ENCODE data around the gene ANKRD44.

DNA sequence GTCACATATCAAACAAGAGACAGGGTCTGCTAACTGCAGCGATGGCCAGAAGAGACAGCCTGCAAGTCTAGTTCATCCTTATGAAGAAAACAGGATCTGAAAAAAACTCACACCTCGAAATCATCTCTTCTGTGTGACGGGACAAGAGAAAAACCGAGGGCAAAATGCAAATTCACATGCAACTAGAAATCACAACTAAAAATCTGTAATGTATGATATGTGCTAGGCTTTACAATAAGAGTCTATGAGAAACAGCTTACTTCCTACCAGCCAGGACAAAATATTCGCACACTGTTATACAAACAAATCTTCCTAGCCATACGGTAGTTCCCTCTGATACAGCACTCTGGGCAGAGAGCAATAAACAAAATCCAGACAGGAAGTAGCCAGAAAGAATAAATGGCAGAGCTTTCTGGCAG, 48.8 kb downstream of the ANKRD44 start:
- TF ChIP-seq, protein P1, sequence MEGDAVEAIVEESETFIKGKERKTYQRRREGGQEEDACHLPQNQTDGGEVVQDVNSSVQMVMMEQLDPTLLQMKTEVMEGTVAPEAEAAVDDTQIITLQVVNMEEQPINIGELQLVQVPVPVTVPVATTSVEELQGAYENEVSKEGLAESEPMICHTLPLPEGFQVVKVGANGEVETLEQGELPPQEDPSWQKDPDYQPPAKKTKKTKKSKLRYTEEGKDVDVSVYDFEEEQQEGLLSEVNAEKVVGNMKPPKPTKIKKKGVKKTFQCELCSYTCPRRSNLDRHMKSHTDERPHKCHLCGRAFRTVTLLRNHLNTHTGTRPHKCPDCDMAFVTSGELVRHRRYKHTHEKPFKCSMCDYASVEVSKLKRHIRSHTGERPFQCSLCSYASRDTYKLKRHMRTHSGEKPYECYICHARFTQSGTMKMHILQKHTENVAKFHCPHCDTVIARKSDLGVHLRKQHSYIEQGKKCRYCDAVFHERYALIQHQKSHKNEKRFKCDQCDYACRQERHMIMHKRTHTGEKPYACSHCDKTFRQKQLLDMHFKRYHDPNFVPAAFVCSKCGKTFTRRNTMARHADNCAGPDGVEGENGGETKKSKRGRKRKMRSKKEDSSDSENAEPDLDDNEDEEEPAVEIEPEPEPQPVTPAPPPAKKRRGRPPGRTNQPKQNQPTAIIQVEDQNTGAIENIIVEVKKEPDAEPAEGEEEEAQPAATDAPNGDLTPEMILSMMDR (IDR thresholded peaks at IDR 0.05; ENCODE audit: low read length), result no peak
- TF ChIP-seq EZH2 (IDR thresholded peaks at IDR 0.05; ENCODE audit: borderline replicate concordance, low read length), result no peak
